DND-41 (cell line): ENCODE data around the gene ANK3.

ENCODE experiments used
- ATAC-seq: fragments of 200-7000 bp; cut with Tn5 transposase; 3 replicates; pipeline ENCODE4 v1.9.1; 2021; ENCODE audit warnings: low read depth; ENCODE audit not compliant: insufficient read depth
- DNase-seq: peaks from one replicate; pipeline ENCODE4 v3.0.0-alpha.2; 2020
- H2AFZ ChIP-seq: 2 replicates; pipeline ENCODE4 v1.6.0; 2012; ENCODE audit warnings: low read depth, low read length
- H3K27ac ChIP-seq: 2 replicates; pipeline ENCODE4 v1.5.1; 2012; ENCODE audit warnings: low read length, inconsistent platforms
- H3K27me3 ChIP-seq: fragments of 200-600 bp; sonication (generic); 2 replicates; pipeline ENCODE4 v1.6.0; 2012; ENCODE audit warnings: low read length, mild to moderate bottlenecking, inconsistent platforms; ENCODE audit not compliant: insufficient read depth, poor library complexity
- H3K36me3 ChIP-seq: 2 replicates; pipeline ENCODE4 v1.5.1; 2012; ENCODE audit warnings: low read length, inconsistent platforms; ENCODE audit not compliant: insufficient read depth
- H3K4me1 ChIP-seq: 2 replicates; pipeline ENCODE4 v1.5.1; 2012; ENCODE audit warnings: mild to moderate bottlenecking, low read length; ENCODE audit not compliant: insufficient read depth
- H3K4me2 ChIP-seq: 2 replicates; pipeline ENCODE4 v1.6.0; 2012; ENCODE audit warnings: mild to moderate bottlenecking, moderate library complexity, low read length, inconsistent platforms; ENCODE audit not compliant: insufficient read depth
- H3K4me3 ChIP-seq, 2 experiments: fragments of 200-600 bp in 1 of 2; shearing (Covaris generic) in 1 of 2; 2 replicates each; pipeline ENCODE4 v1.5.1; 2012 to 2016; ENCODE audit warnings: inconsistent platforms in 2 of 2, low read length in 2 of 2, mild to moderate bottlenecking in 2 of 2, low read depth in 1 of 2, moderate library complexity in 1 of 2
- H3K79me2 ChIP-seq: 2 replicates; pipeline ENCODE4 v1.6.0; 2012; ENCODE audit warnings: low read length, inconsistent platforms; ENCODE audit not compliant: insufficient read depth
- H3K9ac ChIP-seq: 2 replicates; pipeline ENCODE4 v1.6.0; 2012; ENCODE audit warnings: low read depth, mild to moderate bottlenecking, inconsistent platforms, low read length, moderate library complexity
- H3K9me3 ChIP-seq: 2 replicates; pipeline ENCODE4 v1.5.1; 2012; ENCODE audit warnings: low read length, moderate library complexity, mild to moderate bottlenecking, inconsistent platforms; ENCODE audit not compliant: insufficient read depth, severe bottlenecking
- H4K20me1 ChIP-seq: 2 replicates; pipeline ENCODE4 v1.6.0; 2012; ENCODE audit warnings: low read length; ENCODE audit not compliant: insufficient read depth
- EZH2 ChIP-seq: IDR thresholded peaks from 3 replicates; pipeline ENCODE4 v1.6.1; 2012; ENCODE audit warnings: borderline replicate concordance, low read depth, mild to moderate bottlenecking, moderate library complexity, low read length, inconsistent platforms; ENCODE audit not compliant: severe bottlenecking
- TF ChIP-seq, protein P1 (sequence below): IDR thresholded peaks from 2 replicates; pipeline ENCODE4 v1.5.1; 2012; ENCODE audit warnings: borderline replicate concordance, low read length, moderate library complexity, mild to moderate bottlenecking; ENCODE audit not compliant: poor library complexity, severe bottlenecking; ENCODE audit errors: extremely low read depth

Gene ANK3

DNA sequence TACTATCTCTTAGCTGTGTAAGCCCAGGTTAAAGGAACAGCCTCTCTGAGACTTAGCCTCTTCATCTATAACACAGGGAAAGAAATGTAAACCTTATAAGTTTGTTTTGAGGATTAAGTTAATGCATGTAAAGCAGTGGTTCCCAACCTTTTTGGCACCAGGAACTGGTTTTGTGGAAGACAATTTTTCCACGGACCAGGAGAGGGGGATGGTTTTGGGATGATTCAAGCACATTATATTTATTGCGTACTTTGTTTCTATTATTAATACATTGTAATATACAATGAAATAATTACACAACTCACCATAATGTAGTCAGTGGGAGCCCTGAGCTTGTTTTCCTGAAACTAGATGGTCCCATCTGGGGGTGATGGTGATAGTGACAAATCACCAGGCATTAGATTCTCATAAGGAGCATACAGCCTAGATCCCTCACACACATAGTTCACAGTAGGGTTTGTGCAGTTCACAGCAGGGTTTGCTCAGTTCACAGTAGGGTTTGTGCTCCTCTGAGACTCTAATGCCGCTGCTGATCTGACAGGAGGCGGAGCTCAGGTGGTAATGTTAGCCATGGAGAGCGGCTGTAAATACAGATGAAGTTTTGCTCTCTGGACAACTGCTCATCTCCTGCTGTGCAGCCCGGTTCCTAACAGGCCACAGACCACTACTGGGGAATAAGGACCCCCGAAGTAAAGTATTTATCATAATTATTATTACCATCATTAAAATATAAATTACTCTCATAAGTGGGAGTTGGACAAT lies 41.3 kb upstream of the ANK3 start:
- H2AFZ ChIP-seq: no peak overlapping the region
- no peaks in the 10 kb centered on the region for H3K79me2 ChIP-seq
- TF ChIP-seq, protein P1, sequence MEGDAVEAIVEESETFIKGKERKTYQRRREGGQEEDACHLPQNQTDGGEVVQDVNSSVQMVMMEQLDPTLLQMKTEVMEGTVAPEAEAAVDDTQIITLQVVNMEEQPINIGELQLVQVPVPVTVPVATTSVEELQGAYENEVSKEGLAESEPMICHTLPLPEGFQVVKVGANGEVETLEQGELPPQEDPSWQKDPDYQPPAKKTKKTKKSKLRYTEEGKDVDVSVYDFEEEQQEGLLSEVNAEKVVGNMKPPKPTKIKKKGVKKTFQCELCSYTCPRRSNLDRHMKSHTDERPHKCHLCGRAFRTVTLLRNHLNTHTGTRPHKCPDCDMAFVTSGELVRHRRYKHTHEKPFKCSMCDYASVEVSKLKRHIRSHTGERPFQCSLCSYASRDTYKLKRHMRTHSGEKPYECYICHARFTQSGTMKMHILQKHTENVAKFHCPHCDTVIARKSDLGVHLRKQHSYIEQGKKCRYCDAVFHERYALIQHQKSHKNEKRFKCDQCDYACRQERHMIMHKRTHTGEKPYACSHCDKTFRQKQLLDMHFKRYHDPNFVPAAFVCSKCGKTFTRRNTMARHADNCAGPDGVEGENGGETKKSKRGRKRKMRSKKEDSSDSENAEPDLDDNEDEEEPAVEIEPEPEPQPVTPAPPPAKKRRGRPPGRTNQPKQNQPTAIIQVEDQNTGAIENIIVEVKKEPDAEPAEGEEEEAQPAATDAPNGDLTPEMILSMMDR: no peak
- no peaks in the 10 kb centered on the region for H4K20me1 ChIP-seq
- no peak for ATAC-seq
- H3K36me3 ChIP-seq: no peaks in the 10 kb centered on the region
- no peak overlapping the region for H3K4me2 ChIP-seq
- no peak overlapping the region for H3K27ac ChIP-seq
- no peak overlapping the region for H3K4me3 ChIP-seq
- no peak overlapping the region for H3K9ac ChIP-seq
- H3K4me1 ChIP-seq: no peaks in the 10 kb centered on the region
- no peaks in the 10 kb centered on the region for H3K9me3 ChIP-seq
- no peak for DNase-seq
- no peaks in the 10 kb centered on the region for H3K27me3 ChIP-seq

DNA sequence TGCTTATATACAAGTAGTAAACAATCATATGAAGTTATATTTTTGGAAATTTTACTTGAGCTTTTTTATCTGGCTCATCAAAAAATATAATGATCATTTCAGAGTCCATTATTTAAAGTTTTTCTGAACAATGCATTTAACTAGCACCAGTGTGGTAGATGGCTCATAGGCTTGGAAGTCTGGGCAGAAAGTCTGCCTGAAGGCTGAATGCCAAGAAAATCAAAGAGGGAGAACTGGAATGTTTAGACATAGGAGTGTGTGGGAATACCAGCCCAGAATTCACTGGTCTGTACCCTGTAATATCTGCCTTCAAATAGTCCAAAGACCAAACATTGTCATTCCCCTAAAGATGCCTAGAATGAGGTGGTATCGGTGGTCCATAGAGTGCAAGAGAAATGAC lies 40.3 kb upstream of the ANK3 start:
- Histone ChIP-seq H3K4me1 (no peaks in the 10 kb centered on the region), H3K9me3 (no peaks in the 10 kb centered on the region), H3K36me3 (no peaks in the 10 kb centered on the region), H3K4me2 (no peak overlapping the region), H4K20me1 (no peaks in the 10 kb centered on the region), H3K4me3 (no peak overlapping the region), H3K9ac (no peak overlapping the region), H3K27ac (no peak overlapping the region), H3K27me3 (no peaks in the 10 kb centered on the region), H3K79me2 (no peaks in the 10 kb centered on the region), H2AFZ (no peak overlapping the region)
- ATAC-seq (no peak), DNase-seq (no peak)
- TF ChIP-seq, protein P1: no peak
- TF ChIP-seq EZH2: no peak

DNA sequence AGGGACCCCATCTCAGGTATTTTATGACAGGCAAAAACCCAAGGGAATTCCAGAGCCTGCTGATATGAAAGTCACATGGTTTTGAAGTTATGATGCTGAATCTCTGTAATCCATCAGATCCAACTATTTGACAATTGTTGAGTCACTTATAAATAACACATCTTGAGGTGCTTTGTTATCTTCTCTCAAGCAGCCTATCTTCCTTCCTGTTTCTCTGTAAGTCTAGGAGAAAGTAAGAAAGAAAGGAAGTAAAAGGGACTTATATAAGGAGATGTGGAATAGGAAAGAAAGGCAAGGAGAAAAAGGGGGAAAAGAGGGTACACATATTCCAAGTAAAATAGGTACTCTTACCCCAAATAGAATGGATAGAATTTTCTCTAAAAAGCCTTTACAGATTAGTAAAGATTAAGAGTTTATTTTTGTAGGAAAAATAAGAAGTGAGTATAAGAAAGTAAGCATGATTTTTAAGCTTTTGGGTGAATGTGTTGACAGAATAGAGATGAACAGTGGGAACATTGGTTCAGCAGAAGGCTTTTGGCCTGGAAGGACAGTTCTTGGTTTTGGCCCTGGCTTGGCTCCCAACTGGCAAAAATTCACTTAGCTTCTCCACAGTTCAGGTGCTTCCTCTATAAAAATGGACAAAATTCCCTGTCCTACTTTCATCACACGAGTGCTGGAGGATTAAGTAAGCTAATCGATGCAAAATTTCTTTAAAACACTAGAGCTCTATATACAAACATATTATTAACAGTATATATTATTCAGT lies 39.6 kb upstream of the ANK3 start:
- no peak for ATAC-seq
- no peaks in the 10 kb centered on the region for H3K79me2 ChIP-seq
- H3K9me3 ChIP-seq: no peaks in the 10 kb centered on the region
- no peak overlapping the region for H3K4me2 ChIP-seq
- TF ChIP-seq EZH2: no peak
- TF ChIP-seq, protein P1: no peak
- no peak overlapping the region for H3K9ac ChIP-seq
- no peaks in the 10 kb centered on the region for H3K27me3 ChIP-seq
- H3K27ac ChIP-seq: no peak overlapping the region
- no peaks in the 10 kb centered on the region for H3K4me1 ChIP-seq
- H2AFZ ChIP-seq: no peak overlapping the region
- no peaks in the 10 kb centered on the region for H4K20me1 ChIP-seq
- no peaks in the 10 kb centered on the region for H3K36me3 ChIP-seq
- DNase-seq: no peak
- no peak overlapping the region for H3K4me3 ChIP-seq
